Upper lobe of right lung (tissue), 1 donor: ENCODE measurements around the gene ITGAL. TPM values are rescaled to one million over a fixed set of nuclear protein-coding genes. Genes with fewer than 3 reads are reported as not detected.

Experiments used
- ATAC-seq: fragments of 200-7000 bp; cut with Tn5 transposase; one replicate; pipeline ENCODE4 v1.9.1; 2020; ENCODE audit warnings: mild to moderate bottlenecking, moderate library complexity
- DNase-seq: peaks from one replicate; pipeline ENCODE4 v3.0.0-alpha.2; 2020
- H3K27ac ChIP-seq: fragments of 200-600 bp; one replicate; pipeline ENCODE4 v1.8.0; 2022
- H3K27me3 ChIP-seq: fragments of 200-600 bp; one replicate; pipeline ENCODE4 v1.8.0; 2022; ENCODE audit warnings: mild to moderate bottlenecking
- H3K36me3 ChIP-seq: fragments of 200-600 bp; one replicate; pipeline ENCODE4 v1.8.0; 2022
- H3K4me1 ChIP-seq: fragments of 200-600 bp; one replicate; pipeline ENCODE4 v1.8.0; 2022
- H3K4me3 ChIP-seq: fragments of 200-600 bp; one replicate; pipeline ENCODE4 v1.8.0; 2022; ENCODE audit warnings: mild to moderate bottlenecking
- H3K9me3 ChIP-seq: fragments of 200-600 bp; one replicate; pipeline ENCODE4 v1.8.0; 2022
- CTCF ChIP-seq: fragments of 200-600 bp; IDR thresholded peaks from one replicate; pipeline ENCODE4 v1.8.0; 2022; ENCODE audit warnings: antibody characterized with exemption
- intact Hi-C: fragments of 100-400 bp; cut with DNase I; formaldehyde crosslinking; loops from one replicate; pipeline ENCODE4 v1.11.0; 2022
- total RNA-seq: library from RNA; stranded (reverse); fragmentation: NEBNext Ultra II Directional; extraction: Animal tissue kit (Norgen Biotek cat#: 25700); gene quantifications from one replicate; pipeline ENCODE4 v1.2.1, GENCODE V29; 2021
- donor health status: DM: no; HTN: yes; CAD: no; lungs with severe emphysema.

Gene ITGAL
- total RNA-seq, 1 donor from 2014 or later = 62.8 TPM

- TF ChIP-seq CTCF = no peak
- H3K27me3 ChIP-seq = no peaks in the 10 kb centered on the region
- ATAC-seq = no peak
- peaks cover 21% of the 10 kb centered on the region for H3K36me3 ChIP-seq
- DNase-seq = no peak
- H3K27ac ChIP-seq = no peak overlapping the region
- H3K4me1 ChIP-seq = no peaks in the 10 kb centered on the region
- no peak overlapping the region for H3K4me3 ChIP-seq
- no peaks in the 10 kb centered on the region for H3K9me3 ChIP-seq
- intact Hi-C loops = no loop called here
Observed at GRCh38 chr16:30503403-30504296, 31.1 kb downstream of the ITGAL start.

GRCh38 chr16:30509081-30509765 is 36.7 kb downstream of the ITGAL start:
- intact Hi-C loops = no loop called here
- H3K4me1 ChIP-seq = no peaks in the 10 kb centered on the region
- no peaks in the 10 kb centered on the region for H3K27me3 ChIP-seq
- H3K36me3 ChIP-seq = peaks cover 12% of the 10 kb centered on the region
- no peak for TF ChIP-seq CTCF
- H3K4me3 ChIP-seq = no peak overlapping the region
- no peaks in the 10 kb centered on the region for H3K9me3 ChIP-seq
- no peak overlapping the region for H3K27ac ChIP-seq
- no peak for ATAC-seq
- no peak for DNase-seq

- no peaks in the 10 kb centered on the region for H3K4me1 ChIP-seq
- DNase-seq (no peak), ATAC-seq (no peak)
- H3K27me3 ChIP-seq = no peaks in the 10 kb centered on the region
- no peak overlapping the region for H3K27ac ChIP-seq
- H3K9me3 ChIP-seq = no peaks in the 10 kb centered on the region
- no peak for TF ChIP-seq CTCF
- no peak overlapping the region for H3K4me3 ChIP-seq
- intact Hi-C loops = no loop called here
- peaks cover 9% of the 10 kb centered on the region for H3K36me3 ChIP-seq
Observed at GRCh38 chr16:30510376-30510938, 37.9 kb downstream of the ITGAL start.

- Histone ChIP-seq H3K36me3 (peaks cover 12% of the 10 kb centered on the region), H3K4me1 (no peaks in the 10 kb centered on the region), H3K9me3 (no peaks in the 10 kb centered on the region), H3K27ac (no peak overlapping the region), H3K4me3 (no peak overlapping the region), H3K27me3 (no peaks in the 10 kb centered on the region)
- intact Hi-C loops = no loop called here
- ATAC-seq = no peak
- no peak for TF ChIP-seq CTCF
- no peak for DNase-seq
Observed at GRCh38 chr16:30511509-30511908, 39.0 kb downstream of the ITGAL start.

- Histone ChIP-seq H3K9me3 (no peaks in the 10 kb centered on the region), H3K36me3 (peaks cover 12% of the 10 kb centered on the region), H3K4me1 (no peaks in the 10 kb centered on the region), H3K4me3 (no peak overlapping the region), H3K27me3 (no peaks in the 10 kb centered on the region), H3K27ac (no peak overlapping the region)
- no peak for TF ChIP-seq CTCF
- no peak for ATAC-seq
- intact Hi-C loops = no loop called here
- DNase-seq = no peak
Observed at GRCh38 chr16:30515275-30515674, 42.7 kb downstream of the ITGAL start.
